ENCODE data around the gene TLR1.
"Not testable (repeated sequence)": the region's sequence is repeated elsewhere in the genome, so short reads cannot be mapped to it uniquely, and the experiment has no call there.

The TLR1 gene

GRCh38 chr4:38804654-38805295, at the start of gene TLR1:
Gene TLR1, minus strand, starts transcription at chr4:38804791. Its CDS starts 5,960 bp downstream, at chr4:38798831.
- in situ Hi-C loops (cut with HindIII; ENCODE audit: low sequenced_read_pairs): no loop called here

GRCh38 chr4:38846015-38846414, 41.4 kb upstream of the TLR1 start:
- in situ Hi-C loops (cut with HindIII; ENCODE audit: low sequenced_read_pairs): no loop called here

GRCh38 chr4:38842994-38843393, 38.4 kb upstream of the TLR1 start:
- in situ Hi-C loops (cut with HindIII; ENCODE audit: low sequenced_read_pairs): no loop called here

GRCh38 chr4:38837849-38838248, 33.3 kb upstream of the TLR1 start:
- in situ Hi-C loops (cut with HindIII; ENCODE audit: low sequenced_read_pairs): no loop called here

- in situ Hi-C loops (cut with HindIII; ENCODE audit: low sequenced_read_pairs): no loop called here
Observed at GRCh38 chr4:38837334-38837733, 32.7 kb upstream of the TLR1 start.

- in situ Hi-C loops (cut with HindIII; ENCODE audit: low sequenced_read_pairs): no loop called here
Observed at GRCh38 chr4:38834570-38834969, 30.0 kb upstream of the TLR1 start.

- in situ Hi-C loops (cut with HindIII; ENCODE audit: low sequenced_read_pairs): no loop called here
Observed at GRCh38 chr4:38832624-38833528, 28.3 kb upstream of the TLR1 start.

- in situ Hi-C loops (cut with HindIII; ENCODE audit: low sequenced_read_pairs): no loop called here
Observed at GRCh38 chr4:38832206-38832605, 27.6 kb upstream of the TLR1 start.

GRCh38 chr4:38831653-38832052, 27.1 kb upstream of the TLR1 start:
- in situ Hi-C loops (cut with HindIII; ENCODE audit: low sequenced_read_pairs): no loop called here

GRCh38 chr4:38829237-38829636, 24.6 kb upstream of the TLR1 start:
- in situ Hi-C loops (cut with HindIII; ENCODE audit: low sequenced_read_pairs): no loop called here

GRCh38 chr4:38823766-38824165, 19.2 kb upstream of the TLR1 start:
- in situ Hi-C loops (cut with HindIII; ENCODE audit: low sequenced_read_pairs): no loop called here

GRCh38 chr4:38822748-38823303, 18.2 kb upstream of the TLR1 start:
- in situ Hi-C loops (cut with HindIII; ENCODE audit: low sequenced_read_pairs): no loop called here

- in situ Hi-C loops (cut with HindIII; ENCODE audit: low sequenced_read_pairs): no loop called here
Observed at GRCh38 chr4:38821739-38822138, 17.1 kb upstream of the TLR1 start.

GRCh38 chr4:38820329-38821061, 15.9 kb upstream of the TLR1 start:
- in situ Hi-C loops (cut with HindIII; ENCODE audit: low sequenced_read_pairs): no loop called here

GRCh38 chr4:38819569-38819968, 15.0 kb upstream of the TLR1 start:
- in situ Hi-C loops (cut with HindIII; ENCODE audit: low sequenced_read_pairs): no loop called here

- in situ Hi-C loops (cut with HindIII; ENCODE audit: low sequenced_read_pairs): no loop called here
Observed at GRCh38 chr4:38818441-38818976, 13.9 kb upstream of the TLR1 start.

- in situ Hi-C loops (cut with HindIII; ENCODE audit: low sequenced_read_pairs): no loop called here
Observed at GRCh38 chr4:38815885-38816782, 11.5 kb upstream of the TLR1 start.

GRCh38 chr4:38814386-38814785, 9.8 kb upstream of the TLR1 start:
- in situ Hi-C loops (cut with HindIII; ENCODE audit: low sequenced_read_pairs): no loop called here

- in situ Hi-C loops (cut with HindIII; ENCODE audit: low sequenced_read_pairs): no loop called here
Observed at GRCh38 chr4:38811297-38811696, 6.7 kb upstream of the TLR1 start.

GRCh38 chr4:38807462-38807861, 2.9 kb upstream of the TLR1 start:
- in situ Hi-C loops (cut with HindIII; ENCODE audit: low sequenced_read_pairs): not testable (repeated sequence)
